ENCODE results near the gene HIRA.

DNA sequence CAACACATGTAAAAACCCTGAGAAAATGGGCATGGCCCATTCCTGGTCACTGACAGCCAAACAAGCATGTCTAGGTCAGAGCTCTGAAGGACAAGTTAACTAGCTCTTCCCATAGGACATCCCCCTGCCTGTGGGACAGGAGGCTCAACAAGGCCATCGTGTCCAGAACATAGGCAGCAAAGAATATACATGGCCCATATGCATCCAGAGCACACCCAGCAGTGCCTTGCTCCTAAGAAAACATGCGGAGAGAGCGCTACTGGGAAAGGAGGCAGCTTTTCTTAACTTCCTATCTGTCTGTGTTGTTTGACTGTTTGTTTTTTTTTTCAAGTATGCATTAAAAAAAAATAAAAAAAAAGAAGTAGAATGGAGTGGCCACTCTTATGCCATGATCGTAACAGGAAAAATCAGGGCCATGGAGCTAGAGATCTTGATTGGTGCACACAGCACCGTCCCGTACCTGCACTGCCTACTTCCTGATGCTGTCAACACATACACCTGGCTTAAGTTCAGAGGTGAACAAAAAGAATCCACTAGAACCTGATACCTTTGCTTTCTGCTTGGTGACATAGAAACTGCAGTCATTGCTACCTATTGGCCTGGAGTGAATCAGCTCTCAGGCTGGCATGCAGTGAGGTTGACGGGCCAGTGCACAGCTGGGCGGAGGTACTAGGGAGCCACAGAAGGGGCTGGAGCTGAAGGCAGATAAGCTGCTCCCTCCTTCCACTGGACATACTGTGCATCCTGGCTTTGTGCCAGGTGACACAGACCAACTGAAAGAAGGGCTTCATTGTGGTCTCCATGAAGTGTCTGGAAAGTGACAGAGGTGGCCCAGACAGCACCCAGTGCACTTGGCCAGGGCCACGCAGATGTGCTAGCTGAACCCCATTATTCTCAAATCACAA is 35.6 kb upstream of the HIRA start:
- TF ChIP-seq YY1 (IDR thresholded peaks at IDR 0.05; ENCODE audit: low read depth): no peak
- no peak for TF ChIP-seq TAF1 (IDR thresholded peaks at IDR 0.05; ENCODE audit: low read depth)
- no peak for TF ChIP-seq FOXM1 (IDR thresholded peaks at IDR 0.05; ENCODE audit: borderline replicate concordance, low read depth)
- TF ChIP-seq EP300 (IDR thresholded peaks at IDR 0.05; ENCODE audit: borderline replicate concordance): no peak
- TF ChIP-seq ZBTB7A (IDR thresholded peaks at IDR 0.05; ENCODE audit: low read depth): no peak
- no peak for TF ChIP-seq EGR1 (IDR thresholded peaks at IDR 0.05)
- TF ChIP-seq TEAD4 (IDR thresholded peaks at IDR 0.05): no peak
- TF ChIP-seq USF1 (IDR thresholded peaks at IDR 0.05): no peak

All from Ishikawa (cell line).